SIG-M5 treated with dmso at 0.1 percent for 504 hours (cell line): Measurements from ENCODE around the gene TIGD4.
"Not testable (repeated sequence)": the region's sequence is repeated elsewhere in the genome, so short reads cannot be mapped to it uniquely, and the experiment has no call there.

Experiments used
- DNase-seq: peaks from one replicate; lab custom pipeline; 2025; ENCODE audit not compliant: unreplicated experiment; lab: John Stamatoyannopoulos, UW

TIGD4 gene

GRCh38 chr4:152784490-152785350, 5.2 kb upstream of the TIGD4 start:
- peak; percentile 18 for DNase-seq

- DNase-seq: no peak
Observed at GRCh38 chr4:152780267-152780778, 793 bp upstream of the TIGD4 start.

GRCh38 chr4:152778656-152779512, 646 bp downstream of the TIGD4 start:
- DNase-seq: peak; percentile 15

- DNase-seq: no peak
Observed at GRCh38 chr4:152777488-152777887, 2.0 kb downstream of the TIGD4 start.

- no peak for DNase-seq
Observed at GRCh38 chr4:152776352-152776751, 3.2 kb downstream of the TIGD4 start.

- no peak for DNase-seq
Observed at GRCh38 chr4:152773953-152774352, 5.6 kb downstream of the TIGD4 start.

- no peak for DNase-seq
Observed at GRCh38 chr4:152773339-152773738, 6.2 kb downstream of the TIGD4 start.

- no peak for DNase-seq
Observed at GRCh38 chr4:152771741-152772533, 7.6 kb downstream of the TIGD4 start.

GRCh38 chr4:152765069-152765737, 14.3 kb downstream of the TIGD4 start:
- not testable (repeated sequence) for DNase-seq

GRCh38 chr4:152763796-152764195, 15.7 kb downstream of the TIGD4 start:
- peak; percentile 67 for DNase-seq

GRCh38 chr4:152748619-152749018, 30.9 kb downstream of the TIGD4 start:
- no peak for DNase-seq

- DNase-seq: no peak
Observed at GRCh38 chr4:152747444-152747843, 32.1 kb downstream of the TIGD4 start.

- no peak for DNase-seq
Observed at GRCh38 chr4:152738827-152739226, 40.7 kb downstream of the TIGD4 start.

GRCh38 chr4:152735906-152736305, 43.6 kb downstream of the TIGD4 start:
- DNase-seq: no peak

GRCh38 chr4:152735396-152735859, 44.1 kb downstream of the TIGD4 start:
- peak; percentile 45 for DNase-seq

- DNase-seq: no peak
Observed at GRCh38 chr4:152734699-152735050, 44.9 kb downstream of the TIGD4 start.

GRCh38 chr4:152734015-152734698, 45.4 kb downstream of the TIGD4 start:
- no peak for DNase-seq

- no peak for DNase-seq
Observed at GRCh38 chr4:152731997-152732396, 47.5 kb downstream of the TIGD4 start.

- DNase-seq: no peak
Observed at GRCh38 chr4:152729466-152729865, 50.1 kb downstream of the TIGD4 start.

GRCh38 chr4:152728343-152728742, 51.2 kb downstream of the TIGD4 start:
- DNase-seq: no peak
